Measurements from ENCODE around the gene IL12RB2. TPM values are rescaled to one million over a fixed set of nuclear protein-coding genes. Genes with fewer than 3 reads are reported as not detected.

IL12RB2 gene
- total RNA-seq, 1 donor from 2014 or later: 0.06 TPM

- peaks cover 5% of the 10 kb centered on the region for H3K4me1 ChIP-seq
- H3F3A ChIP-seq (ENCODE audit: low read depth): no peaks in the 10 kb centered on the region
- no peaks in the 10 kb centered on the region for H3K79me2 ChIP-seq (ENCODE audit: low read depth)
- H3K4me3 Mint-ChIP-seq: no peak overlapping the region
- TF ChIP-seq CTCF (IDR thresholded peaks at IDR 0.05): no peak
- TF ChIP-seq EZH2phosphoT487 (IDR thresholded peaks at IDR 0.05): no peak
- TF ChIP-seq EZH2 (IDR thresholded peaks at IDR 0.05): no peak
- H3K27me3 ChIP-seq: no peaks in the 10 kb centered on the region
- no peak overlapping the region for H3K27ac Mint-ChIP-seq
- H2AFZ ChIP-seq (replicated peaks): no peak overlapping the region
- H3K27me3 Mint-ChIP-seq (ENCODE audit: insufficient read depth, low read depth): no peaks in the 10 kb centered on the region
- H3K36me3 ChIP-seq: no peaks in the 10 kb centered on the region
- peaks cover 5% of the 10 kb centered on the region for H3K4me1 Mint-ChIP-seq
- no peak for DNase-seq (ENCODE audit: low spot score)
- H3K27ac ChIP-seq: no peak overlapping the region
- H3K9me3 ChIP-seq (ENCODE audit: low read depth): no peaks in the 10 kb centered on the region
- no peak overlapping the region for H3K4me2 ChIP-seq
- H4K20me1 ChIP-seq (ENCODE audit: low read depth): no peaks in the 10 kb centered on the region
- H3K36me3 Mint-ChIP-seq: no peaks in the 10 kb centered on the region
- H3K9ac ChIP-seq: no peak overlapping the region
- no peak overlapping the region for H3K4me3 ChIP-seq
- no peaks in the 10 kb centered on the region for H3K9me3 Mint-ChIP-seq
Measured at GRCh38 chr1:67264152-67264551, 43.5 kb upstream of the IL12RB2 start.

GRCh38 chr1:67264899-67265298, 42.8 kb upstream of the IL12RB2 start:
- Histone ChIP-seq H2AFZ (replicated peaks) (no peak overlapping the region), H3K4me1 (peaks cover 9% of the 10 kb centered on the region), H3K4me2 (no peak overlapping the region), H3K27me3 (no peaks in the 10 kb centered on the region), H3K36me3 (no peaks in the 10 kb centered on the region), H3K27ac (no peak overlapping the region), H3F3A (ENCODE audit: low read depth) (no peaks in the 10 kb centered on the region), H3K79me2 (ENCODE audit: low read depth) (no peaks in the 10 kb centered on the region), H3K9me3 (ENCODE audit: low read depth) (no peaks in the 10 kb centered on the region), H3K4me3 (no peak overlapping the region), H4K20me1 (ENCODE audit: low read depth) (no peaks in the 10 kb centered on the region), H3K9ac (no peak overlapping the region)
- no peak for DNase-seq (ENCODE audit: low spot score)
- H3K4me1 Mint-ChIP-seq: peaks cover 9% of the 10 kb centered on the region
- no peaks in the 10 kb centered on the region for H3K36me3 Mint-ChIP-seq
- H3K4me3 Mint-ChIP-seq: no peak overlapping the region
- H3K27ac Mint-ChIP-seq: no peak overlapping the region
- H3K9me3 Mint-ChIP-seq: no peaks in the 10 kb centered on the region
- no peak for TF ChIP-seq CTCF (IDR thresholded peaks at IDR 0.05)
- no peak for TF ChIP-seq EZH2phosphoT487 (IDR thresholded peaks at IDR 0.05)
- TF ChIP-seq EZH2 (IDR thresholded peaks at IDR 0.05): no peak
- H3K27me3 Mint-ChIP-seq (ENCODE audit: insufficient read depth, low read depth): no peaks in the 10 kb centered on the region

GRCh38 chr1:67269061-67269460, 38.6 kb upstream of the IL12RB2 start:
- H3K4me1 Mint-ChIP-seq: peaks cover 9% of the 10 kb centered on the region
- no peaks in the 10 kb centered on the region for H3K9me3 ChIP-seq (ENCODE audit: low read depth)
- H3K27ac ChIP-seq: peak overlapping the region; percentile 42
- H3K27ac Mint-ChIP-seq: no peak overlapping the region
- no peaks in the 10 kb centered on the region for H4K20me1 ChIP-seq (ENCODE audit: low read depth)
- peak overlapping the region; percentile 40 for H3K4me2 ChIP-seq
- no peaks in the 10 kb centered on the region for H3F3A ChIP-seq (ENCODE audit: low read depth)
- peaks cover 5% of the 10 kb centered on the region for H3K9me3 Mint-ChIP-seq
- no peak overlapping the region for H3K4me3 ChIP-seq
- peak; percentile 16 for DNase-seq (ENCODE audit: low spot score)
- no peaks in the 10 kb centered on the region for H3K36me3 ChIP-seq
- H2AFZ ChIP-seq (replicated peaks): no peak overlapping the region
- no peak overlapping the region for H3K4me3 Mint-ChIP-seq
- no peaks in the 10 kb centered on the region for H3K27me3 ChIP-seq
- H3K79me2 ChIP-seq (ENCODE audit: low read depth): no peaks in the 10 kb centered on the region
- no peaks in the 10 kb centered on the region for H3K27me3 Mint-ChIP-seq (ENCODE audit: insufficient read depth, low read depth)
- TF ChIP-seq CTCF (IDR thresholded peaks at IDR 0.05): no peak
- TF ChIP-seq EZH2 (IDR thresholded peaks at IDR 0.05): no peak
- TF ChIP-seq EZH2phosphoT487 (IDR thresholded peaks at IDR 0.05): no peak
- no peaks in the 10 kb centered on the region for H3K36me3 Mint-ChIP-seq
- no peak overlapping the region for H3K9ac ChIP-seq
- peaks cover 9% of the 10 kb centered on the region for H3K4me1 ChIP-seq

Measured in neural progenitor cell (in vitro differentiated cells).